Measurements from ENCODE around the gene FBXL17. TPM values are rescaled to one million over a fixed set of nuclear protein-coding genes. Genes with fewer than 3 reads are reported as not detected.

Gene FBXL17
- total and polyA plus RNA-seq, 9 of the 15 experiments (the other 6 are each of a cell fraction or from before 2014, with no cell fraction given): 0.32 to 5.4 (median 1.8) TPM

DNA sequence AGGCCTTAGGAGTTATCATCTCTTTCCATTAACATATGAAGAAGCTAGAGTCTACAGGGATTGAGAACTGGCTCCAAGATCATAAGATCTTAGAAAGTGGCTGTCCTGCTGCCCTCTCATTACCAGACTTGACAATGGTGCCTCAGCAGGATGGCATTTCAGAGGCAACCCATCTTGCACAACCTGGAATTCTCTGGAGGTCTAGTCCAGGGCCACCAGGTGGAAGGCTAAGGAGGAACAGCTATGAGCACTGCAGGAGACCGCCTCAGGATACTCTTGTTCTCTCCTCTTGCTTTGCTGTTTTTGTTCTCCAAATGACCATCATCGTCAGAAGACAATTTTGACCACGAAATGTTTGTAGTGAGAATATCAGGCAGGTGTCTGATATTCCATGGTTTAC lies 322.6 kb downstream of the FBXL17 start:
- Histone ChIP-seq H3K4me3 (no peak overlapping the region), H3K27ac (ENCODE audit: extremely low read depth, low read depth, low read length) (no peak overlapping the region), H3K9me1 (ENCODE audit: control insufficient read depth, insufficient read depth, low read length) (no peaks in the 10 kb centered on the region), H3K27me3 (ENCODE audit: control insufficient read depth in 2 of 2, insufficient read depth in 2 of 2, low read length in 2 of 2) (no peaks in the 10 kb centered on the region), H3K36me3 (ENCODE audit: control insufficient read depth, insufficient read depth, low read length) (no peaks in the 10 kb centered on the region), H3K79me2 (ENCODE audit: control insufficient read depth, insufficient read depth, low read length) (no peaks in the 10 kb centered on the region), H3K9ac (ENCODE audit: insufficient read depth in 1 of 2, low read depth in 2 of 2, low read length in 2 of 2) (no peak overlapping the region), H3K4me2 (ENCODE audit: insufficient read depth, low read length) (no peak overlapping the region), H2AFZ (ENCODE audit: low read depth, low read length) (no peak overlapping the region), H4K20me1 (replicated peaks; ENCODE audit: control insufficient read depth, insufficient read depth, low read length) (no peaks in the 10 kb centered on the region), H3K4me1 (replicated peaks in 1 of 2; ENCODE audit: control insufficient read depth in 2 of 2, insufficient read depth in 2 of 2, low read length in 2 of 2) (no peaks in the 10 kb centered on the region), H3K9me3 (replicated peaks; ENCODE audit: control insufficient read depth, insufficient read depth, low read depth, low read length) (no peaks in the 10 kb centered on the region)
- no peak for DNase-seq (ENCODE audit: extremely low read depth in 1 of 4, low spot score in 3 of 4)
- BruUV-seq (replicated peaks): no TSS peak
- ATAC-seq: no peak
- in situ Hi-C loops (cut with MboI): no loop called here
- ChIA-PET POLR2A (no interaction called here), CTCF (ENCODE audit: low intra/inter-chr PET ratio) (no interaction called here)
- 3% methylated on average over 3 of the region's 3 CpGs for WGBS (ENCODE audit: insufficient coverage, low coverage, missing lambda C conversion rate)
- intact Hi-C loops (cut with micrococcal nuclease): no loop called here
- no peak for FAIRE-seq
- TF ChIP-seq ZNF766 (CRISPR knock-in tag; conservative IDR thresholded peaks at IDR 0.05): no peak
- no peak for TF ChIP-seq MED1 (CRISPR knock-in tag; IDR thresholded peaks at IDR 0.05; ENCODE audit: borderline replicate concordance)
- TF ChIP-seq TOE1 (IDR thresholded peaks at IDR 0.05; ENCODE audit: borderline replicate concordance): no peak
- TF ChIP-seq TOE1 (CRISPR knock-in tag; IDR thresholded peaks at IDR 0.05; ENCODE audit: borderline replicate concordance, low read depth): no peak
- TF ChIP-seq NFATC3 (IDR thresholded peaks at IDR 0.05): no peak
- TF ChIP-seq KLF13 (tag; IDR thresholded peaks at IDR 0.05; ENCODE audit: borderline replicate concordance, low read depth): no peak
- no peak for TF ChIP-seq ZHX1 (conservative IDR thresholded peaks at IDR 0.05; ENCODE audit: low read length)
- TF ChIP-seq DPF2 (IDR thresholded peaks at IDR 0.05): no peak
- no peak for TF ChIP-seq GTF2F1 (IDR thresholded peaks at IDR 0.05; ENCODE audit: low read depth, low read length)
- TF ChIP-seq ZNF175 (CRISPR knock-in tag; IDR thresholded peaks at IDR 0.05; ENCODE audit: low read depth): no peak
- TF ChIP-seq TAF15 (IDR thresholded peaks at IDR 0.05; ENCODE audit: low read depth, low read length): no peak
- TF ChIP-seq, protein P1, sequence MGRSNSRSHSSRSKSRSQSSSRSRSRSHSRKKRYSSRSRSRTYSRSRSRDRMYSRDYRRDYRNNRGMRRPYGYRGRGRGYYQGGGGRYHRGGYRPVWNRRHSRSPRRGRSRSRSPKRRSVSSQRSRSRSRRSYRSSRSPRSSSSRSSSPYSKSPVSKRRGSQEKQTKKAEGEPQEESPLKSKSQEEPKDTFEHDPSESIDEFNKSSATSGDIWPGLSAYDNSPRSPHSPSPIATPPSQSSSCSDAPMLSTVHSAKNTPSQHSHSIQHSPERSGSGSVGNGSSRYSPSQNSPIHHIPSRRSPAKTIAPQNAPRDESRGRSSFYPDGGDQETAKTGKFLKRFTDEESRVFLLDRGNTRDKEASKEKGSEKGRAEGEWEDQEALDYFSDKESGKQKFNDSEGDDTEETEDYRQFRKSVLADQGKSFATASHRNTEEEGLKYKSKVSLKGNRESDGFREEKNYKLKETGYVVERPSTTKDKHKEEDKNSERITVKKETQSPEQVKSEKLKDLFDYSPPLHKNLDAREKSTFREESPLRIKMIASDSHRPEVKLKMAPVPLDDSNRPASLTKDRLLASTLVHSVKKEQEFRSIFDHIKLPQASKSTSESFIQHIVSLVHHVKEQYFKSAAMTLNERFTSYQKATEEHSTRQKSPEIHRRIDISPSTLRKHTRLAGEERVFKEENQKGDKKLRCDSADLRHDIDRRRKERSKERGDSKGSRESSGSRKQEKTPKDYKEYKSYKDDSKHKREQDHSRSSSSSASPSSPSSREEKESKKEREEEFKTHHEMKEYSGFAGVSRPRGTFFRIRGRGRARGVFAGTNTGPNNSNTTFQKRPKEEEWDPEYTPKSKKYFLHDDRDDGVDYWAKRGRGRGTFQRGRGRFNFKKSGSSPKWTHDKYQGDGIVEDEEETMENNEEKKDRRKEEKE (IDR thresholded peaks at IDR 0.05; ENCODE audit: borderline replicate concordance in 1 of 2, control insufficient read depth in 1 of 2, low read depth in 2 of 2, low read length in 1 of 2): no peak
- no peak for TF ChIP-seq SUPT5H (IDR thresholded peaks at IDR 0.05)
- TF ChIP-seq, protein P2, sequence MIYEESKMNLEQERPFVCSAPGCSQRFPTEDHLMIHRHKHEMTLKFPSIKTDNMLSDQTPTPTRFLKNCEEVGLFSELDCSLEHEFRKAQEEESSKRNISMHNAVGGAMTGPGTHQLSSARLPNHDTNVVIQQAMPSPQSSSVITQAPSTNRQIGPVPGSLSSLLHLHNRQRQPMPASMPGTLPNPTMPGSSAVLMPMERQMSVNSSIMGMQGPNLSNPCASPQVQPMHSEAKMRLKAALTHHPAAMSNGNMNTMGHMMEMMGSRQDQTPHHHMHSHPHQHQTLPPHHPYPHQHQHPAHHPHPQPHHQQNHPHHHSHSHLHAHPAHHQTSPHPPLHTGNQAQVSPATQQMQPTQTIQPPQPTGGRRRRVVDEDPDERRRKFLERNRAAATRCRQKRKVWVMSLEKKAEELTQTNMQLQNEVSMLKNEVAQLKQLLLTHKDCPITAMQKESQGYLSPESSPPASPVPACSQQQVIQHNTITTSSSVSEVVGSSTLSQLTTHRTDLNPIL (CRISPR knock-in tag; IDR thresholded peaks at IDR 0.05): no peak
- TF ChIP-seq ZNF277 (CRISPR knock-in tag; IDR thresholded peaks at IDR 0.05; ENCODE audit: borderline replicate concordance): no peak

Data from K562 (cell line).